Stimulated activated CD8-positive, alpha-beta memory T cell treated with anti-CD3 and anti-CD28 coated beads, Interleukin-2, amount 100 ng/mL, for 48 hours (primary cell): Measurements from ENCODE around the gene FZD8.
"Not testable (repeated sequence)": the region's sequence is repeated elsewhere in the genome, so short reads cannot be mapped to it uniquely, and the experiment has no call there.

Experiments used
- DNase-seq, 2 donors: peaks; one replicate each; pipeline ENCODE4 v3.0.0-alpha.2; 2020; ENCODE audit warnings: low read depth in 2 of 2

FZD8 gene, protein sequence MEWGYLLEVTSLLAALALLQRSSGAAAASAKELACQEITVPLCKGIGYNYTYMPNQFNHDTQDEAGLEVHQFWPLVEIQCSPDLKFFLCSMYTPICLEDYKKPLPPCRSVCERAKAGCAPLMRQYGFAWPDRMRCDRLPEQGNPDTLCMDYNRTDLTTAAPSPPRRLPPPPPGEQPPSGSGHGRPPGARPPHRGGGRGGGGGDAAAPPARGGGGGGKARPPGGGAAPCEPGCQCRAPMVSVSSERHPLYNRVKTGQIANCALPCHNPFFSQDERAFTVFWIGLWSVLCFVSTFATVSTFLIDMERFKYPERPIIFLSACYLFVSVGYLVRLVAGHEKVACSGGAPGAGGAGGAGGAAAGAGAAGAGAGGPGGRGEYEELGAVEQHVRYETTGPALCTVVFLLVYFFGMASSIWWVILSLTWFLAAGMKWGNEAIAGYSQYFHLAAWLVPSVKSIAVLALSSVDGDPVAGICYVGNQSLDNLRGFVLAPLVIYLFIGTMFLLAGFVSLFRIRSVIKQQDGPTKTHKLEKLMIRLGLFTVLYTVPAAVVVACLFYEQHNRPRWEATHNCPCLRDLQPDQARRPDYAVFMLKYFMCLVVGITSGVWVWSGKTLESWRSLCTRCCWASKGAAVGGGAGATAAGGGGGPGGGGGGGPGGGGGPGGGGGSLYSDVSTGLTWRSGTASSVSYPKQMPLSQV

GRCh38 chr10:35642035-35642792, at the start of gene FZD8:
Gene FZD8, minus strand, starts transcription at chr10:35642296. Its CDS starts 867 bp downstream, at chr10:35641429.
- peak; percentile 64 to 65 for DNase-seq

- no peak for DNase-seq
These were observed 49.6 kb upstream of the FZD8 start for GRCh38 chr10:35691522-35692236.

GRCh38 chr10:35690534-35690933, 48.4 kb upstream of the FZD8 start:
- DNase-seq: no peak

GRCh38 chr10:35685858-35686257, 43.8 kb upstream of the FZD8 start:
- not testable (repeated sequence) for DNase-seq

DNA sequence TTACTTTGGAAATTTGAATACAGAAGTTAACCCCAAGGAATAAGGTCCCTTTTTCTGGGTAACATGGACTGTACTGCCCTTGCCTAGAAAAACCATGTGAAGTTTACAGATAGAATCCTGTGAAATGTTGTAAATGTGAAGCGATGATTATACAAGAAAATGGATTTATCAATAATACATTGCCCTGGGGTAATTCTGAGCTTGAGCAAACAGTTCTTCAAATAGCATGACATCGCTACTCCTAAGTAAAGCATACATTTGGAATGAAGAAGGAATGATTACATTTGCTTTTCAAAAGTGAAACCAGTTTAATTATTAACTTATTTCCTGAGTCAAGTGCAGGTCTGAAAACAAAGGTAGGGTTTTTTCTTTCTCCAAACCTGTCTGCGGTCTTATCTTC, 43.3 kb upstream of the FZD8 start:
- no peak for DNase-seq

GRCh38 chr10:35684586-35684985, 42.5 kb upstream of the FZD8 start:
- no peak for DNase-seq

GRCh38 chr10:35675846-35676245, 33.8 kb upstream of the FZD8 start:
- no peak for DNase-seq

DNA sequence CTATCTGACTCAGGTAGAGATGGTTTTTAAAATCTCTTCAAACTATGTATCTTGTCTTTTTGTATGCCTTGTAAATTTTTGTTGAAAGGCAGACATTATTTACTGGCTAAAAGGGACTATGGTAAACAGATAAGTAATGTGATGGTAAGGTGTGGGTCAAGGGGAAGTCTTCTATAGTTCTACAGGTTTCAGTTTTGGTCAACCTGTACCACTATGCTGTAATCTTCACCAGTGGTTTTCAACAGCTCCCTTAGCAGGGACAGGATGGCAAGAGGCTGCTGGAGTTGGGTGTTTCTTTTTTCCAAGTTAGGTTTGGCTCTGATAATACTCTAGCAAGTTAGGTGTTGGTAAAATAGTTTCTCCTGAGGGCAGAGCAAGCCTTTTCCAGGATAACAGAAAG, 32.7 kb upstream of the FZD8 start:
- DNase-seq: no peak

GRCh38 chr10:35668865-35669650, 27.0 kb upstream of the FZD8 start:
- DNase-seq: no peak

- DNase-seq: no peak
These were observed 25.9 kb upstream of the FZD8 start for GRCh38 chr10:35667971-35668370.

DNA sequence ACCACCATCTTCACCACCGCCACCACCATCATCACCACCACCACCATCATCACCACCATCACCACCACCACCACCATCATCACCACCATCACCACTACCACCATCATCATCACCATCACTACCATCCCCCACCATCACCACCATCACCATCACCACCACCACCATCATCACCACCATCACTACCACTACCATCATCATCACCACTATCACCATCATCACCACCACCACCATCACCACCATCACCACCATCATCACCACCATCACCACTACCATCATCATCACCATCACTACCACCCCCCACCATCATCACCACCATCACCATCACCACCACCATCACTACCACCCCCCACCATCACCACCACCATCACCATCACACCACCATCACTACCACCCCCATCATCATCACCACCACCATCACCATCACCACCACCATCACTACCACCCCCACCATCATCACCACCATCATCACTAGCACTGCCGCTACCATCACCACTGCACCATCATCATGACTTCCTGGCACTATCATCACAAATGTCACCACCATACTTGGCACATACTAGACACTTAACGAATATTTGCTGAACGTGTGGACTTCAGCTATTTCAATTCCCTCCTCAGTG, 25.3 kb upstream of the FZD8 start:
- DNase-seq: no peak

DNA sequence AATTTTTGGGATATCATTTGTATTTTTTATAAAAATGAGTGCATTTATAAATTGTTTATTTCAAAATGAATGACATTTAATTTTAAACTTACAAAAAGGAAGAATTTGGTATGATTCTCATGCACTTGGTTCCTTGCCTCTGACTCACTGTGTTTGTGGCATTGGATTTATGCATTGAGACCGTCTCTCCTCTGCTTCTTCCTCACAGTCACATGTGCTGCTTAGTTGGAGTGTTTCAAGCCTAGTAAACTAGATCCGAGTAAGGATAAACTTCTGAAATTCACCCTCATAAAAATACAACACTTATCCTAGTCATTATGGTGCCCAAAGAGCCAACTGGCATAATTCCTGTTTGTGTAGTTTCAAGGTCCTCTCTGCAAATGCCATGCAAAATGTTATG, 19.1 kb upstream of the FZD8 start:
- no peak for DNase-seq

DNA sequence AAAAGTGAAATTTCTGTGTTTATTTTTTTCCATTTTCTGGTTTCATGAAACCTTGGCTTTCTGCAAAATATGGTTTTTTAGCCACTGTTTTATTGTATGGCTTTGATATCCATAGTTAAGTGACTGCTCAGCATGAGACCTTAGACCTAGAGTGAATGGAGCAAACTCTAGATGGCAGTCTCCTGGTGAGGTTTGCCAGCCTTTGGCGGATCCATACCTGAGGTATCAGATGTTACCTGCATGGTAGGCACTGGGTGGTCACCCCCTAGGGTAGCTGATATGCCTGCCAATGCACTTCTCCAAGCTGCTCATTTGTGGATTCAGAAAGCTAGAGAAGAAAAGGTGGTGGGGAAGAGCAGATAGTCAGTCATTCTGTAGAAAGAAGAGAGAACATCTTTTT, 17.4 kb upstream of the FZD8 start:
- DNase-seq: no peak

GRCh38 chr10:35657621-35658020, 15.5 kb upstream of the FZD8 start:
- no peak for DNase-seq

DNA sequence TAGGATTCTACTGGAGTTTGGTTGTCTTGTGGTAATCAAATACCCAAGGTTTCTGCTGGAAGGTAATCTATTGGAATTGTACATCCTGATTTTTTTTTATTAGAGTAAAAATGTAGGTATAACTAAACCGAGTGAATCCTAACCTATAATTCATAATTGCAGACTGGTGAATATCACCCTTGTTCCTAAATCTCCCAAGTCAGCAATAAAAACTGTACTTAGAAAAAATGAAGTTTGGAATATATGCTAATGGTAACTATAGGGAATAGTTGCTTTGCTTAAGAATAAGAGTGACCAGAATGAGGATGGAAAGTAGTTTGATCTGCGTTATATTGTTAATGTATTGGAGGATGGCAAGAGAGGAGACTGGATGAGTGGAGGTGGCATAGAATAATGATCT, 10.7 kb upstream of the FZD8 start:
- no peak for DNase-seq

GRCh38 chr10:35650894-35651293, 8.8 kb upstream of the FZD8 start:
- no peak for DNase-seq

DNA sequence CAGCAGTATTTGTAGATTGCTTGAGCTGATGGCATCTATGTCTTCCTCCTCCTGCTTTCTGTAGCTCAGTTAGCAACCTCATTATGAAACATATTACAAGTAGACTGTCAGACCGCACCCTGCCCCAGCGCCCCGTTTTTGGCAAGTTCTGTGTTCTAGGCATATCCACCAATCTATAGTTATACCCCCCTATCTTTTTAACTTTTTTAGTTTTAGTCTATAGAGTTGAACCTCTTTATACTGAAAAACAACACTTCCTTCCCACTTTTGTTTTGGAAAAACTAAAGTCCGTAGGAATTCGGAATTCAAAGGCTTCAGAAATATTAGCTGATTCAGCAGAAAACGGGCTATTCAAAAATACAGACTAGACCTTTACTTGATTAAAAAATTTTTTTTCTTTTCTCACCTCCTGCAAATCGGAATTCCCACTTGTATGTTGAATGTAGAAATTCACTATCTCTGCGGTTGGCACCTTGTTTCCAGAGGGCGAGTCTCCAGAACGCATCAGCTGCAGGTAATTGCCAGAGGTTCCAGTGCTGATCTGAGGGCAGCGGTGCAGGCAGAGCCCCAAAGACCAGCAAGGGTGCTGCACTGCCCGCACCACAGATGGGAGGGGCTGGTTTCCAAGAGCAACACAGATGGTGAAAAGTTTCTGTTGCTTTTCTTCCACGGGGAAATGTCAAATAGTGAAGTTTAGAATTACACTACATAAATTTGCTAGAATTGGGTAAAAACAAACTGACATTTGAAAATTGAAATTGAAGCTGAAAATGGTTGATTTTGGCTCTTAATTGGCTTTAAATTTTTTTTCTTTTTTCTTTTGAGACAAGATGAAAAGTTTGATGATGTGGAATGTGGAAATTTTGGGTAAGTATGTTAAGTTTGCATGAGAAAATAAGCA, 2.2 kb upstream of the FZD8 start:
- no peak for DNase-seq

DNA sequence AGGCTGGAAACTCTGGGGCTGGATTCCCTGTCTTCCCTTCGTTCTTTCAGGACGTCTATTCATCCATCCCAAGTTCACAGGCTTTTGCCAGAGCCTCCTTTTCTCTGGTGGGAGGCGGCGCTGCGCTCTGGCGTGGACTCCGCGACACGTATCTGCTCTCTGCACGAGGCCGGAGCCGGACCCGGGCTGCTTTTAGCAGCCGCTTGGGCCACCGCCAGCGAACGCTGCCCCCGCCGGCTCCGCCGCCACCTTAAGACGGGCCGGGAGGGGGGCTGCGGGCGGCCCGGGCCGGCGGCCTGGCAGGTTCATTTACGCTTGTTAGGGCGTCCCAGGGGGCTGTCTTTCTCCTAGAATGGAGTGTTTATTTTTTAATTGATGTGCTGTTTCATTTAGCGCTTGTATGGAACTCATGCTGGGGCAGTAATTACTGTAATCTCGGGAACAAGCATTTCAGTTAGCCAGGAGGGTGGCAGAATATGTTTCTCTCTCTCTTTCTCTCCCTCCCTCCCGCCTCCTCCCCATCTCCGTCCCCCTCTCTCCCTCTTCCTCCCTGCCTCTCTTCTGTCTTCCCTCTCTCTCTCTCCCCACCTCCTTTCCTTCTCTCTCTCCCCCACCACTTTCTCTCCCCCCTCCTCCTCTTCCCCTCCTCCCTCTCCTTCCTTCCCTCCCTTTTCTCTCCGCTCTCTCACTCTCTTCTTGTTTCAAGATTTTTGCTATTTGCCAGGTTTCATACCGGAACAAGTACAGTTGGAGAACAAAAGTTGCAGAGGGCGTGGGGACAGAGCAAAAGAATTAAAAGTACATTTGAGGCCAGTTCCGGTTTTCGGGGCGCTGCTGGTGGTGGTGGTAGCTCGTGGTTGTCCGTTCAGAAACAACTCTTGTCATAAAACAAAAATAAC, 1.3 kb upstream of the FZD8 start:
- DNase-seq: no peak

DNA sequence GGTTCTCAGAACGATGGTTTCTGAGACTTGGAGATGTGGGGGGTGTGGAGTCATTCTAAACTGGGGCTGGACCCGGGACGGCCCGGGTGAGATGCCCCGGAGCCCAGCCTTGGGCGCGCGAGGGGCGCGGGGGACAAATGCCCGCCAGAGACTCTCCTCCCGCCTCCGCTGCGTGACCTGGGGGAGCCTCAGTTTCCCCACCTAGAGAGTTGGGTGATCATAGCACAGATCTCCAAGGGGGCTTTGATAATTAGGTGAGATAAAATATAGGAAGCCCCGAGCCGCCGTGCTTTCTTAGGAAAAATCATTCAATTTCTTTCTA, 658 bp upstream of the FZD8 start:
- no peak for DNase-seq
